ENCODE results near the gene PABPN1. TPM values are rescaled to one million over a fixed set of nuclear protein-coding genes. Genes with fewer than 3 reads are reported as not detected.

PABPN1 gene
- total and polyA plus RNA-seq, 10 donors = 52.1 to 152 (median 132) TPM

GRCh38 chr14:23344481-23344880 is 23.2 kb downstream of the PABPN1 start:
- no peaks in the 10 kb centered on the region for H3K4me1 ChIP-seq
- TF ChIP-seq POLR2A (IDR thresholded peaks at IDR 0.05) = no peak
- TF ChIP-seq, protein P1, sequence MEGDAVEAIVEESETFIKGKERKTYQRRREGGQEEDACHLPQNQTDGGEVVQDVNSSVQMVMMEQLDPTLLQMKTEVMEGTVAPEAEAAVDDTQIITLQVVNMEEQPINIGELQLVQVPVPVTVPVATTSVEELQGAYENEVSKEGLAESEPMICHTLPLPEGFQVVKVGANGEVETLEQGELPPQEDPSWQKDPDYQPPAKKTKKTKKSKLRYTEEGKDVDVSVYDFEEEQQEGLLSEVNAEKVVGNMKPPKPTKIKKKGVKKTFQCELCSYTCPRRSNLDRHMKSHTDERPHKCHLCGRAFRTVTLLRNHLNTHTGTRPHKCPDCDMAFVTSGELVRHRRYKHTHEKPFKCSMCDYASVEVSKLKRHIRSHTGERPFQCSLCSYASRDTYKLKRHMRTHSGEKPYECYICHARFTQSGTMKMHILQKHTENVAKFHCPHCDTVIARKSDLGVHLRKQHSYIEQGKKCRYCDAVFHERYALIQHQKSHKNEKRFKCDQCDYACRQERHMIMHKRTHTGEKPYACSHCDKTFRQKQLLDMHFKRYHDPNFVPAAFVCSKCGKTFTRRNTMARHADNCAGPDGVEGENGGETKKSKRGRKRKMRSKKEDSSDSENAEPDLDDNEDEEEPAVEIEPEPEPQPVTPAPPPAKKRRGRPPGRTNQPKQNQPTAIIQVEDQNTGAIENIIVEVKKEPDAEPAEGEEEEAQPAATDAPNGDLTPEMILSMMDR (IDR thresholded peaks at IDR 0.05 in 8 of 11, conservative IDR thresholded peaks at IDR 0.05 in 3 of 11) = no peak
- no peak for TF ChIP-seq POLR2AphosphoS5 (IDR thresholded peaks at IDR 0.05)
- 49 to 76% (median 58%) methylated on average over 3 of the region's 3 CpGs for WGBS, 5 donors
- H3K27ac ChIP-seq = no peak overlapping the region
- no peak for DNase-seq
- peaks cover 0 to 3% (median 0%) of the 10 kb centered on the region in 7 donors for H3K27me3 ChIP-seq (replicated peaks in 1 of 7)
- no peaks in the 10 kb centered on the region for H3K36me3 ChIP-seq
- intact Hi-C loops (cut with DNase I; ENCODE audit: low total_unique reads) = no loop called here
- no peak overlapping the region for H3K4me3 ChIP-seq
- H3K9me3 ChIP-seq = peaks cover 0 to 10% (median 3%) of the 10 kb centered on the region in 8 donors

- no peak overlapping the region for H3K4me3 ChIP-seq
- TF ChIP-seq, protein P1 (IDR thresholded peaks at IDR 0.05 in 8 of 11, conservative IDR thresholded peaks at IDR 0.05 in 3 of 11) = no peak
- peaks cover 0 to 15% (median under 1%) of the 10 kb centered on the region in 7 donors for H3K27me3 ChIP-seq (replicated peaks in 1 of 7)
- no peaks in the 10 kb centered on the region for H3K4me1 ChIP-seq
- intact Hi-C loops (cut with DNase I; ENCODE audit: low total_unique reads) = no loop called here
- H3K27ac ChIP-seq = no peak overlapping the region
- no peak for DNase-seq
- 67 to 89% (median 84%) methylated on average over 13 of the region's 13 CpGs for WGBS, 5 donors
- no peaks in the 10 kb centered on the region for H3K36me3 ChIP-seq
- H3K9me3 ChIP-seq = no peaks in the 10 kb centered on the region
Measured at GRCh38 chr14:23345987-23346692, 24.9 kb downstream of the PABPN1 start.

GRCh38 chr14:23346693-23347405 is 25.6 kb downstream of the PABPN1 start:
- no peak overlapping the region for H3K27ac ChIP-seq
- H3K4me3 ChIP-seq = no peak overlapping the region
- no peaks in the 10 kb centered on the region for H3K36me3 ChIP-seq
- peaks cover 0 to 20% (median 8%) of the 10 kb centered on the region in 7 donors for H3K27me3 ChIP-seq (replicated peaks in 1 of 7)
- WGBS, 5 donors = 78 to 91% (median 86%) methylated on average over 21 to 27 of the region's 27 CpGs
- intact Hi-C loops (cut with DNase I; ENCODE audit: low total_unique reads) = no loop called here
- DNase-seq = no peak
- TF ChIP-seq, protein P1 (IDR thresholded peaks at IDR 0.05 in 8 of 11, conservative IDR thresholded peaks at IDR 0.05 in 3 of 11) = no peak
- no peak for TF ChIP-seq POLR2A (IDR thresholded peaks at IDR 0.05)
- TF ChIP-seq POLR2AphosphoS5 (IDR thresholded peaks at IDR 0.05) = no peak
- H3K9me3 ChIP-seq = no peaks in the 10 kb centered on the region
- H3K4me1 ChIP-seq = peaks cover 0 to 5% (median 4%) of the 10 kb centered on the region in 6 donors
